ENCODE results near the gene BRICD5.

BRICD5 gene

GRCh38 chr16:2223942-2224486 is 13.4 kb upstream of the BRICD5 start:
- H3K27ac ChIP-seq = peak overlapping the region; percentile 90
- CTCF ChIA-PET = interaction anchor here (0.6 kb wide), 2 partner anchors 9 to 187 kb away, joined by 3 read pairs; no protein-coding TSS in a partner anchor
- TF ChIP-seq CTCF (conservative IDR thresholded peaks at IDR 0.05; ENCODE audit: low read depth) = 0 out of 2 replicates have a peak, but pooled peaks have one; percentile 24
- POLR2A ChIA-PET (ENCODE audit: low non-redundant PET) = no interaction called here
- peak; percentile 52 for DNase-seq (ENCODE audit: low spot score)

DNA sequence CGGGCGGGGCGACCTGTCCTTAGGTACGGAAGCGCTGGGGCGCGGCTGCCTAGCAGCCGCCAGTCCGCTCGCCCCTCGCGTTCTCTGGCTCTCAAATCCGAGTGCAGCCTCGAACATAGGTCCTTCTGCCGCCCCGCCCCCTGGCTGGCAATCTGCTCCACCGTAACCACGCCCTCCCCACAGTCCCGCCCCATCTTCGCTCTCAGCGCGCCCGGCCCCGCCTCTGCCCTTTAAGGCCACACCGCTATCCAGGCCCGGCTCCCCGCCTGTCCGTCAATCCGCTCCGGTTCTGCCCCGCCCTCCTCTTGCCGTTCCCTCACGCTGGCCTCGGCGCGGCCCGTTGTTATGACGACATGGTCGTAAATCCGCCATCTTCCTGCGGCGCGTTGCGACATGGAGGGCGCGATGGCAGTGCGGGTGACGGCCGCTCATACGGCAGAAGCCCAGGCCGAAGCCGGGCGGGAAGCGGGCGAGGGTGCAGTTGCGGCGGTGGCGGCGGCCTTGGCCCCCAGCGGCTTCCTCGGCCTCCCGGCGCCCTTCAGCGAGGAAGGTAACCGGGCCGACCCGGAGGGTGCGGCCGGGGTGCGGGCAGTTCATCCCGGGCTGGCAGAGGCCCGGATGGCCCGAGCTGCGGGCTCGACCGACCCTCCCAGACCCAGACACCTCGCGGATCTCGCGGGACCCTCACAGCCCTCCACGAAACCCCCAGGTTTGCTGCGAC is 12.7 kb upstream of the BRICD5 start, which contains the start of gene E4F1:
Gene E4F1, plus strand, starts transcription at position 371 of the 721 bp plus-strand sequence. Its CDS starts 23 bp downstream, at position 394.
- DNase-seq (ENCODE audit: low spot score) = peak; percentile 98
- TF ChIP-seq CTCF (conservative IDR thresholded peaks at IDR 0.05; ENCODE audit: low read depth) = no peak
- POLR2A ChIA-PET (ENCODE audit: low non-redundant PET) = no interaction called here
- CTCF ChIA-PET = interaction anchor here (0.6 kb wide), 1 partner anchor 188 kb away, joined by 3 read pairs; no protein-coding TSS in a partner anchor
- peak within 1 kb of the TSS; percentile 90 for H3K27ac ChIP-seq

- ChIA-PET POLR2A (ENCODE audit: low non-redundant PET) (no interaction called here), CTCF (interaction anchor here (0.7 kb wide), 1 partner anchor 690 kb away, joined by 3 read pairs; no protein-coding TSS in a partner anchor)
- H3K27ac ChIP-seq = peak overlapping the region; percentile 93
- no peak for DNase-seq (ENCODE audit: low spot score)
- no peak for TF ChIP-seq CTCF (conservative IDR thresholded peaks at IDR 0.05; ENCODE audit: low read depth)
Measured at GRCh38 chr16:2216330-2216729, 5.7 kb upstream of the BRICD5 start.

DNA sequence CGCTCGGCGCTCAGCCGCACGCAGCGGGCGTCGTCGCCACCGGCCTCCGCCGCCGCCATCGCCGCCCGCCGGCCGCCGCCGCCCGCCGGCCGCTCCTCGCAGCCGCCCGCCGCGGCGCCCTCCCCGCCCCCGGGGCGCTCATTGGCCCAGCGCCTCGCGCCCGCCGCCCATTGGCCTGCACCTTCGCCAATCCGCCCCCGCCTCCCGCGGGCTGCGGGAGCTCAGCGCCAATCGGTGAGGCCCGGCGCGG is 4.0 kb upstream of the BRICD5 start, which contains the start of gene PGP:
Gene PGP, minus strand, starts transcription at position 122 of the 250 bp plus-strand sequence. Its CDS starts 63 bp downstream, at position 59.
- no peak for TF ChIP-seq CTCF (conservative IDR thresholded peaks at IDR 0.05; ENCODE audit: low read depth)
- peak within 1 kb of the TSS; percentile 93 for H3K27ac ChIP-seq
- CTCF ChIA-PET = no interaction called here
- POLR2A ChIA-PET (ENCODE audit: low non-redundant PET) = interaction anchor here (0.6 kb wide), 1 partner anchor 36 kb away, joined by 5 read pairs; no protein-coding TSS in a partner anchor
- no peak for DNase-seq (ENCODE audit: low spot score)

GRCh38 chr16:2213817-2214718 is 3.4 kb upstream of the BRICD5 start:
- TF ChIP-seq CTCF (conservative IDR thresholded peaks at IDR 0.05; ENCODE audit: low read depth) = no peak
- CTCF ChIA-PET = no interaction called here
- peak overlapping the region; percentile 93 for H3K27ac ChIP-seq
- POLR2A ChIA-PET (ENCODE audit: low non-redundant PET) = interaction anchor here (0.5 to 0.6 kb wide), 2 partner anchors 36 to 52 kb away, joined by 4 to 5 read pairs; no protein-coding TSS in a partner anchor
- no peak for DNase-seq (ENCODE audit: low spot score)
